ENCODE results near the gene MRGPRF.

Gene MRGPRF

DNA sequence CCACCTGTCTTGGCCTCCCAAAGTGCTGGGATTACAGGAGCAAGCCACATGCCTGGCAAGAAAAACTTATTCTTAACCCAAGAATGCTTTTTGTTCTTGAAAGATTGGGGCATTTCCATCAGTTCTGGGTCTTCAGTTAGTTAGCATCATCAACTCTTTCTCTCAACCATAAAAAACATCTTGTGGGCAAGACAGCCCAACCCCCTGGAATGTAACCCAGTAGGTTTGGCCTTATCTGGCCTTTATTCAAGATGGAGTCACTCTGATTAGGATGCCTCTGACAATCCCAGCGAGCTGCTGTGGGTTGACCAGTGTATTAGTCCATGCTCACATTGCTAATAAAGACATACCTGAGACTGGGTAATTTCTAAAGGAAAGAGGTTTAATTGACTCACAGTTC lies 26.5 kb upstream of the MRGPRF start:
- TF ChIP-seq, protein P1, sequence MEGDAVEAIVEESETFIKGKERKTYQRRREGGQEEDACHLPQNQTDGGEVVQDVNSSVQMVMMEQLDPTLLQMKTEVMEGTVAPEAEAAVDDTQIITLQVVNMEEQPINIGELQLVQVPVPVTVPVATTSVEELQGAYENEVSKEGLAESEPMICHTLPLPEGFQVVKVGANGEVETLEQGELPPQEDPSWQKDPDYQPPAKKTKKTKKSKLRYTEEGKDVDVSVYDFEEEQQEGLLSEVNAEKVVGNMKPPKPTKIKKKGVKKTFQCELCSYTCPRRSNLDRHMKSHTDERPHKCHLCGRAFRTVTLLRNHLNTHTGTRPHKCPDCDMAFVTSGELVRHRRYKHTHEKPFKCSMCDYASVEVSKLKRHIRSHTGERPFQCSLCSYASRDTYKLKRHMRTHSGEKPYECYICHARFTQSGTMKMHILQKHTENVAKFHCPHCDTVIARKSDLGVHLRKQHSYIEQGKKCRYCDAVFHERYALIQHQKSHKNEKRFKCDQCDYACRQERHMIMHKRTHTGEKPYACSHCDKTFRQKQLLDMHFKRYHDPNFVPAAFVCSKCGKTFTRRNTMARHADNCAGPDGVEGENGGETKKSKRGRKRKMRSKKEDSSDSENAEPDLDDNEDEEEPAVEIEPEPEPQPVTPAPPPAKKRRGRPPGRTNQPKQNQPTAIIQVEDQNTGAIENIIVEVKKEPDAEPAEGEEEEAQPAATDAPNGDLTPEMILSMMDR (IDR thresholded peaks at IDR 0.05; ENCODE audit: insufficient read depth, low read depth, low read length, missing control alignments), result no peak
- DNase-seq (ENCODE audit: low read depth), result no peak
- no peak overlapping the region for H3K4me3 ChIP-seq (ENCODE audit: low read length)

DNA sequence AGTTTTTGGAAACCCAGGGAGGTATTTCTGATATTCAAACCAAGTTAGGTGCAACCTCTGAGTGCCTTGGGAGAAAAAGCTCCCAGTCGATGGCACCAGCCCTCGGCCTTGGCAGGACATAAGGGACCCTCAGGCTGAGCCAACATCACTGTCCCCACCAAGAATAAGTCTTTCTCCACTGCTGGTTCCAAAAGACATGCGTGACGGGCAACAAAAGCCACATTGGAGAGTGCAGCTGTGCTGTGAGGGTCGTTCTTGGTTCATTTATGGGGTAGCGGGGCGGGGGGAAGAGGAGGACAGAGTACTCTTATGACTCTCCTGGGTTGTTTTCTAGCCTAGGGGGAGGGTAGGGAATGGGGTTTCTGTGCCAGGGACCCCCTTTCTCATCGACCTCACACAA lies 24.5 kb upstream of the MRGPRF start:
- DNase-seq (ENCODE audit: low read depth), result no peak
- no peak overlapping the region for H3K4me3 ChIP-seq (ENCODE audit: low read length)
- TF ChIP-seq, protein P1 (IDR thresholded peaks at IDR 0.05; ENCODE audit: insufficient read depth, low read depth, low read length, missing control alignments), result no peak

DNA sequence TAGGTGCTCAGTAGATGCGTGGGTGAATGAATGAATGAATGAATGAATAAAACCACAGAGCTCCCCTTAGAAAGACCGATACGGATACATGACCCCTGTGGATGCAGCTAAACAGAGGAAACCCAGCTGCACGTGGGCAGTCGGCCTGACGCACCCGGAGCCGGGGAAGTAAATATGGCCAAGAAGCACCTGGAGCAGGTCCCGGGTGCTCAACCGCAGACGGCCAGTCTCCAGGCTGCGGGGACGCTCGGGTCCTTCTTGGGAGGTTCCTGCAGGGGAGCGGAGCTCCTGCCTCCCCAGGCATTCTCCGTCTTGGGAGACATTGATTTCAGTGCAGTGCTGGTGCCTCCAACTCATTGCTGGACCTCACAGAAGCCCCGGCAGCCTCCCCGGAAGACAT lies 24.0 kb upstream of the MRGPRF start:
- H3K4me3 ChIP-seq (ENCODE audit: low read length), result no peak overlapping the region
- DNase-seq (ENCODE audit: low read depth), result no peak
- TF ChIP-seq, protein P1 (IDR thresholded peaks at IDR 0.05; ENCODE audit: insufficient read depth, low read depth, low read length, missing control alignments), result no peak

DNA sequence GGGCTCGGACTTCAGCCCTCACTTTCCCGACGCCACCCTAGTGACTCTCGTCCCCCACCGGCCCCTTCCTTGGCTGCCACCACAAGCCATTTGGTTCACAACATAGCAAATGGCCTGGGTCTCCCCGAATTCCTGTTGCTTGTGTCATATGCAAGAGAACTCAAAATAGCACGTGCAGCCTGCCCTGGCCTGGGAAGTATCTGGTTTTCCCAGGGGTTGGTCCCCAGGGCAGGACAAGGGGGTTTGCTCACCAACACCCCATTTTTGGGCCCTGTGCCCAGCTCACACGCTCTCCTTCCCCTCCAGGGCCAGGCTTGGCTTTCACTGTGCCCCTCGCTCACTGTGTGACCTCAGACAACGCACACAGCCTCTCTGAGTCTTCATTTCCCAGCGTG lies 22.9 kb upstream of the MRGPRF start:
- TF ChIP-seq, protein P1 (IDR thresholded peaks at IDR 0.05; ENCODE audit: insufficient read depth, low read depth, low read length, missing control alignments), result no peak
- no peak for DNase-seq (ENCODE audit: low read depth)
- H3K4me3 ChIP-seq (ENCODE audit: low read length), result no peak overlapping the region

DNA sequence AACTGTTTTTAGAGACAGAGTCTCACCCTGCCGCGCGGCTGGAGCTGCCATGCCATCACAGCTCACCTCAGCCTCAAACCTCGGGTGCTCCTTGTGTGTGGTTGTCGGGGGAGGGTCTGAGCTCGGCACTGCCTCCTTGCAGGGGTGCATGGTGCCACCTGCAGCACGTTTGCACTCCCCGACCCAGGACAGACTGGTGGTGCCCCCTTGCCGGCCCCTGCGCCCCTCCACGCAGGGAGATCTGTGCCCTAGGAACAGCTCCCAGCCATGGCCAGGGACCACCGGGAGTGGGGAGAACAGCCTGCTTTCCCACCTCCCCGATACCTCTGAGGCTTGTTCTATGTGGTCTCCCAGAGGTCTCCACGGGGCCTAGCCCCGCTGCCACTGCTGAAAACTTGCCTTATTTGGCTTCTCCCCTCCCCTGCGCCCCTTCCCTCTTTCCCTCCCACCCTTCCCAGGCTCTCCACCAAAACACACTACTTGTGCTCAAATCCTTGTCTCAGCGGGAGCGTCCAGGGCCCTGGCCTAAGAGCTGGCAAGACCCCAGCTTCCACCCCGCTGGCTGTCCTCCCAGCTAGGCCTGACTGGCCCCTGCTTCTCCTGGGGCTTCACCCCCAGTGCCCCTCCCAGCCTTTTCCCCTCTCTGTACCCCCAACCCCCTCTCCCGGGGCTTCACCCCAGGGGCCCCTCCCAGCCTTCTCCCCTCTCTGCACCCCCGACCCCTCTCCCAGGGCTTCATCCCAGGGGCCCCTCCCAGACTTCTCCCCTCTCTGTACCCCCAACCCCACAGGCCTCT lies 22.3 kb upstream of the MRGPRF start:
- H3K4me3 ChIP-seq (ENCODE audit: low read length), result no peak overlapping the region
- TF ChIP-seq, protein P1 (IDR thresholded peaks at IDR 0.05; ENCODE audit: insufficient read depth, low read depth, low read length, missing control alignments), result no peak
- DNase-seq (ENCODE audit: low read depth), result no peak

DNA sequence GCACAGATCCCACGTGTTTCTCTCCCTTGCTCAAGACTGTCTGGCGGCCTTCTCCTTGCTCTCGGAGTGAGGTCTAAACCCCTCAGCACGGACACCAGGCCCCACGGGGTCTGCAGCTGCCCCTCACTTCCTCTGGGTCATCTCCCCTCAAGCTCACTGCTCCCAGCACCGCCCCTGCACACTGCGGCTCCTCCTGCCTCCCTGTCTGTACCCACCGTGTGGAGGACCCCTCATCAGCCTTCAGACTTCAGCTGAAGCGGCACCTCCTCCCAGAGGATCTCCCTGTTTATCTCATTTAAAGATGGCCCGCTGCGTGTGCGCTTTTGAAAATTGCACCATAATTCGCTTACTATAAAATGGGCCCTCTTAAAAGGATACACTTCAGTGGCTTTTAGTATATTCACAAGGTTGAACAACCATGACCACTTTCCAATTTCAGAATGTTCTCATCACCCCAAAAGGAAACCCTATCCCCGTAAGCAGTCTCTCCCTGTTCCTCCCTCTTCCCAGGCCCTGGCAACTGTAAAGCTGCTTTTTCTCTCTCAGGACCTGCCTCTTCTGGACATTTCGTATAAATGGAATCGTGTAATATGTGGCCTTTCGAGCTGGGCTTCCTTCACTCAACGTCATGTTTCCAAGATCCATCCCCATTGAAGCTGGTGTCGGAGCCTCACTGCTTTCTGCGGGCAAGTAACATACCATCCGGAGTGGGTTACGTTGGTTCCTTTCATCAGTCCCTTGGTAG lies 21.2 kb upstream of the MRGPRF start:
- DNase-seq (ENCODE audit: low read depth), result no peak
- no peak overlapping the region for H3K4me3 ChIP-seq (ENCODE audit: low read length)
- TF ChIP-seq, protein P1 (IDR thresholded peaks at IDR 0.05; ENCODE audit: insufficient read depth, low read depth, low read length, missing control alignments), result no peak

Data from epithelial cell of esophagus (primary cell).